H9 (cell line): ENCODE results near the gene TYRP1. TPM values are rescaled to one million over a fixed set of nuclear protein-coding genes. Genes with fewer than 3 reads are reported as not detected.

ENCODE experiments used
- DNase-seq: peaks from one replicate; pipeline ENCODE4 v3.0.0-alpha.2; 2017
- H2AFZ ChIP-seq: one replicate; pipeline ENCODE4 v1.6.1; 2013; ENCODE audit warnings: mild to moderate bottlenecking, low read length, control low read depth, moderate library complexity
- H2AK5ac ChIP-seq: 2 replicates; pipeline ENCODE4 v1.6.1; 2013; ENCODE audit warnings: low read length, control low read depth, mixed read lengths; ENCODE audit not compliant: insufficient read length
- H2BK120ac ChIP-seq: one replicate; pipeline ENCODE4 v1.6.1; 2013; ENCODE audit warnings: low read depth, mild to moderate bottlenecking, low read length, control low read depth, inconsistent platforms; ENCODE audit not compliant: poor library complexity, severe bottlenecking
- H2BK12ac ChIP-seq: 2 replicates; pipeline ENCODE4 v1.6.1; 2013; ENCODE audit warnings: low read length, control low read depth, mixed read lengths, low read depth; ENCODE audit not compliant: insufficient read length
- H2BK15ac ChIP-seq: 2 replicates; pipeline ENCODE4 v1.6.1; 2013; ENCODE audit warnings: low read depth, low read length, control low read depth
- H2BK20ac ChIP-seq: one replicate; pipeline ENCODE4 v1.6.1; 2013; ENCODE audit warnings: low read depth, mild to moderate bottlenecking, low read length, control low read depth, inconsistent platforms; ENCODE audit not compliant: poor library complexity, severe bottlenecking
- H2BK5ac ChIP-seq: 2 replicates; pipeline ENCODE4 v1.6.1; 2013; ENCODE audit warnings: low read length, control low read depth, mixed read lengths; ENCODE audit not compliant: insufficient read length
- H3K14ac ChIP-seq: 2 replicates; pipeline ENCODE4 v1.6.1; 2013; ENCODE audit warnings: low read length, control low read depth; ENCODE audit not compliant: insufficient read depth
- H3K18ac ChIP-seq: 2 replicates; pipeline ENCODE4 v1.6.1; 2013; ENCODE audit warnings: low read depth, mild to moderate bottlenecking, mixed read lengths, low read length, control low read depth; ENCODE audit not compliant: insufficient read length
- H3K23ac ChIP-seq: 2 replicates; pipeline ENCODE4 v1.6.1; 2013; ENCODE audit warnings: low read length, control low read depth, mixed read lengths, low read depth; ENCODE audit not compliant: insufficient read length
- H3K23me2 ChIP-seq: 2 replicates; pipeline ENCODE4 v1.6.1; 2013; ENCODE audit warnings: low read depth, mild to moderate bottlenecking, mixed read lengths, low read length, control low read depth; ENCODE audit not compliant: insufficient read length, poor library complexity, severe bottlenecking
- H3K27ac ChIP-seq: 2 replicates; pipeline ENCODE4 v1.5.1; 2013; ENCODE audit warnings: low read length, control low read depth, mixed read lengths, low read depth; ENCODE audit not compliant: insufficient read length
- H3K27me3 ChIP-seq: 2 replicates; pipeline ENCODE4 v1.6.1; 2013; ENCODE audit warnings: low read length, control low read depth, inconsistent platforms; ENCODE audit not compliant: insufficient read depth
- H3K4ac ChIP-seq: 2 replicates; pipeline ENCODE4 v1.6.1; 2013; ENCODE audit warnings: low read depth, mild to moderate bottlenecking, control low read depth, inconsistent platforms, low read length, moderate library complexity
- H3K4me1 ChIP-seq: 2 replicates; pipeline ENCODE4 v1.6.1; 2013; ENCODE audit warnings: low read length, control low read depth, inconsistent platforms; ENCODE audit not compliant: insufficient read depth
- H3K4me2 ChIP-seq: 2 replicates; pipeline ENCODE4 v1.6.1; 2013; ENCODE audit warnings: low read length, control low read depth, mixed read lengths; ENCODE audit not compliant: insufficient read length, insufficient read depth
- H3K56ac ChIP-seq: 2 replicates; pipeline ENCODE4 v1.6.1; 2013; ENCODE audit warnings: low read depth, mild to moderate bottlenecking, mixed read lengths, low read length, control low read depth; ENCODE audit not compliant: insufficient read length
- H3K79me1 ChIP-seq: 2 replicates; pipeline ENCODE4 v1.6.1; 2013; ENCODE audit warnings: low read depth, mild to moderate bottlenecking, moderate library complexity, low read length, control low read depth, inconsistent platforms; ENCODE audit not compliant: insufficient read depth, poor library complexity, severe bottlenecking
- H3K79me2 ChIP-seq: 2 replicates; pipeline ENCODE4 v1.6.1; 2013; ENCODE audit warnings: low read length, control low read depth, inconsistent platforms; ENCODE audit not compliant: insufficient read depth
- H3K9ac ChIP-seq: 2 replicates; pipeline ENCODE4 v1.6.1; 2013; ENCODE audit warnings: low read length, control low read depth, mixed read lengths; ENCODE audit not compliant: insufficient read length; ENCODE audit errors: extremely low read depth
- H3K9me3 ChIP-seq: one replicate; pipeline ENCODE4 v1.6.1; 2013; ENCODE audit warnings: low read depth, low read length, inconsistent platforms; ENCODE audit not compliant: control insufficient read depth
- H3T11ph ChIP-seq: one replicate; pipeline ENCODE4 v1.6.1; 2013; ENCODE audit warnings: mild to moderate bottlenecking, low read length, control low read depth, inconsistent platforms
- H4K20me1 ChIP-seq: one replicate; pipeline ENCODE4 v1.6.1; 2013; ENCODE audit not compliant: control insufficient read depth, insufficient read length, insufficient read depth
- H4K5ac ChIP-seq: 2 replicates; pipeline ENCODE4 v1.6.1; 2013; ENCODE audit warnings: low read depth, mild to moderate bottlenecking, mixed read lengths, low read length, control low read depth; ENCODE audit not compliant: insufficient read length
- H4K8ac ChIP-seq: replicated peaks from 2 replicates; pipeline ENCODE4 v1.6.1; 2013; ENCODE audit warnings: low read length, control low read depth, mixed read lengths, low read depth; ENCODE audit not compliant: insufficient read length
- H4K91ac ChIP-seq: 2 replicates; pipeline ENCODE4 v1.6.1; 2013; ENCODE audit warnings: low read depth, mild to moderate bottlenecking, moderate library complexity, mixed read lengths, low read length, control low read depth; ENCODE audit not compliant: insufficient read length
- H3K27ac Mint-ChIP-seq, 3 experiments: 2 replicates in 2 of 3; 3 replicates in 1 of 3; pipeline ENCODE4 v1.8.0; 2020 to 2021; ENCODE audit warnings: mixed read lengths in 3 of 3, mild to moderate bottlenecking in 1 of 3, moderate library complexity in 1 of 3
- H3K27me3 Mint-ChIP-seq: 2 replicates; pipeline ENCODE4 v1.8.0; 2021; ENCODE audit warnings: low read depth, mild to moderate bottlenecking, moderate library complexity, mixed read lengths
- H3K36me3 Mint-ChIP-seq, 3 experiments: 2 replicates in 2 of 3; 3 replicates in 1 of 3; pipeline ENCODE4 v1.8.0; 2020 to 2021; ENCODE audit warnings: low read depth in 3 of 3, mixed read lengths in 3 of 3; ENCODE audit not compliant: insufficient read depth in 1 of 3
- H3K4me1 Mint-ChIP-seq, 2 experiments: 2 replicates each; pipeline ENCODE4 v1.8.0; 2020; ENCODE audit warnings: mixed read lengths in 2 of 2
- H3K4me3 Mint-ChIP-seq, 2 experiments: 2 replicates in 1 of 2; 3 replicates in 1 of 2; pipeline ENCODE4 v1.8.0; 2020 to 2021; ENCODE audit warnings: mild to moderate bottlenecking in 2 of 2, mixed read lengths in 2 of 2, moderate library complexity in 1 of 2
- H3K9me3 Mint-ChIP-seq, 2 experiments: 2 replicates in 1 of 2; 3 replicates in 1 of 2; pipeline ENCODE4 v1.8.0; 2020; ENCODE audit warnings: mild to moderate bottlenecking in 2 of 2, mixed read lengths in 2 of 2, moderate library complexity in 1 of 2
- WGBS: extraction: QIAGEN DNeasy Blood & Tissue Kit; methylation state at CpG from one replicate; pipeline ENCODE4 v1.1.7; 2013; ENCODE audit warnings: missing lambda C conversion rate, low lambda C conversion rate, mixed read lengths; ENCODE audit not compliant: insufficient read length; ENCODE audit errors: extremely low coverage; 5-methylcytosine and 5-hydroxymethylcytosine counted together
- total RNA-seq: library from RNA; stranded (reverse); gene quantifications from 2 replicates; pipeline ENCODE4 v1.2.1, GENCODE V29; 2021
- TF ChIP-seq, protein P1 (sequence below): fragments of 200-600 bp; sonication (generic); conservative IDR thresholded peaks from 3 replicates; pipeline ENCODE4 v1.8.0; 2021; ENCODE audit warnings: antibody characterized with exemption, mild to moderate bottlenecking

TYRP1 gene
- total RNA-seq, 1 experiment from 2014 or later: not detected

DNA sequence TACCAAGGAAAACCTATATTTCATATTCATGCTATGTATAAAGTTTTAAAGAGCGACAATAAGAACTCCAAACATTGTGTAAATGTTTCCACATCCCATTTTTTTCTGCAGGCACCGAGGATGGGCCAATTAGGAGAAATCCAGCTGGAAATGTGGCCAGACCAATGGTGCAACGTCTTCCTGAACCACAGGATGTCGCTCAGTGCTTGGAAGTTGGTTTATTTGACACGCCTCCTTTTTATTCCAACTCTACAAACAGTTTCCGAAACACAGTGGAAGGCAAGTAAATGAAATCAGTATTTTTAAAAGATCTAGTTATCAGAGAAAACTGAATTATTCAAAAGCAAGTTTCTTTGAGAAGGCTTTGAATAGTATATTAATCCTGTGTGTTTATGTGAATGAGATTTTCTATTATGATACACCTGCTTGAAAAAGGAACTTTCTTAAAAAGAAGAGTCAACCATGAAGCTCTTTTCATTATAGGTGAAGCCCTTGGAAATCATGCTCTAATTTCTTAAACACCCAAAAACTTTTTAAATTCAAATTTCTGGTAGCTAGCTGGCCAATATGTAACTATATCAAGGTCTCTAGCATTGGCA is 9.1 kb downstream of the TYRP1 start:
- no peaks in the 10 kb centered on the region for H4K20me1 ChIP-seq
- no peak overlapping the region for H3K9ac ChIP-seq
- H3K4ac ChIP-seq: no peak overlapping the region
- H4K5ac ChIP-seq: no peak overlapping the region
- no peak overlapping the region for H2AK5ac ChIP-seq
- no peaks in the 10 kb centered on the region for H3K4me1 ChIP-seq
- no peak overlapping the region for H2AFZ ChIP-seq
- H3K9me3 ChIP-seq: no peaks in the 10 kb centered on the region
- no peak overlapping the region for H3K4me2 ChIP-seq
- H3K18ac ChIP-seq: no peak overlapping the region
- Mint-ChIP-seq H3K9me3 (no peaks in the 10 kb centered on the region), H3K36me3 (no peaks in the 10 kb centered on the region), H3K27ac (no peak overlapping the region), H3K4me1 (0 out of 4 replicates have a peak, but pooled peaks cover 0 to 3% of the 10 kb centered on the region in 2 experiments), H3K4me3 (no peak overlapping the region), H3K27me3 (no peaks in the 10 kb centered on the region)
- H4K8ac ChIP-seq: no peak overlapping the region
- WGBS: no CpG with 5 or more reads among the region's 6 CpGs
- H2BK12ac ChIP-seq: no peak overlapping the region
- H3K56ac ChIP-seq: no peak overlapping the region
- H3K27me3 ChIP-seq: no peaks in the 10 kb centered on the region
- no peak overlapping the region for H4K91ac ChIP-seq
- no peak overlapping the region for H2BK120ac ChIP-seq
- H3K27ac ChIP-seq: no peak overlapping the region
- no peak overlapping the region for H3T11ph ChIP-seq
- no peaks in the 10 kb centered on the region for H3K79me1 ChIP-seq
- TF ChIP-seq, protein P1, sequence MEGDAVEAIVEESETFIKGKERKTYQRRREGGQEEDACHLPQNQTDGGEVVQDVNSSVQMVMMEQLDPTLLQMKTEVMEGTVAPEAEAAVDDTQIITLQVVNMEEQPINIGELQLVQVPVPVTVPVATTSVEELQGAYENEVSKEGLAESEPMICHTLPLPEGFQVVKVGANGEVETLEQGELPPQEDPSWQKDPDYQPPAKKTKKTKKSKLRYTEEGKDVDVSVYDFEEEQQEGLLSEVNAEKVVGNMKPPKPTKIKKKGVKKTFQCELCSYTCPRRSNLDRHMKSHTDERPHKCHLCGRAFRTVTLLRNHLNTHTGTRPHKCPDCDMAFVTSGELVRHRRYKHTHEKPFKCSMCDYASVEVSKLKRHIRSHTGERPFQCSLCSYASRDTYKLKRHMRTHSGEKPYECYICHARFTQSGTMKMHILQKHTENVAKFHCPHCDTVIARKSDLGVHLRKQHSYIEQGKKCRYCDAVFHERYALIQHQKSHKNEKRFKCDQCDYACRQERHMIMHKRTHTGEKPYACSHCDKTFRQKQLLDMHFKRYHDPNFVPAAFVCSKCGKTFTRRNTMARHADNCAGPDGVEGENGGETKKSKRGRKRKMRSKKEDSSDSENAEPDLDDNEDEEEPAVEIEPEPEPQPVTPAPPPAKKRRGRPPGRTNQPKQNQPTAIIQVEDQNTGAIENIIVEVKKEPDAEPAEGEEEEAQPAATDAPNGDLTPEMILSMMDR: peak; percentile 79
- H3K23ac ChIP-seq: no peak overlapping the region
- peak; percentile 54 for DNase-seq
- no peaks in the 10 kb centered on the region for H3K23me2 ChIP-seq
- no peaks in the 10 kb centered on the region for H3K79me2 ChIP-seq
- H3K14ac ChIP-seq: no peak overlapping the region
- H2BK5ac ChIP-seq: no peak overlapping the region
- no peak overlapping the region for H2BK20ac ChIP-seq
- H2BK15ac ChIP-seq: no peak overlapping the region
